Upper lobe of left lung (tissue), 4 donors: ENCODE results near the gene EGFLAM.

ENCODE experiments used
- EP300 ChIP-seq, 4 donors: sonication (generic); formaldehyde crosslinking; IDR thresholded peaks; one replicate each; pipeline ENCODE4 v1.5.1; 2017; ENCODE audit warnings: antibody characterized with exemption in 4 of 4, control low read depth in 2 of 4
- POLR2A ChIP-seq, 4 donors: fragments of 450-650 bp; IDR thresholded peaks; one replicate each; pipeline ENCODE4 v1.5.1; 2016 to 2017; ENCODE audit warnings: antibody characterized with exemption in 4 of 4, mild to moderate bottlenecking in 2 of 4
- POLR2AphosphoS5 ChIP-seq, 2 donors: sonication (generic); formaldehyde crosslinking; IDR thresholded peaks; one replicate each; pipeline ENCODE4 v1.5.1; 2017; ENCODE audit warnings: antibody characterized with exemption in 2 of 2
- TF ChIP-seq, protein P1 (sequence below), 6 experiments: fragments of 450-650 bp in 4 of 6; fragments of 200-600 bp in 2 of 6; sonication (generic) in 2 of 6; IDR thresholded peaks; one replicate each; pipeline ENCODE4 v1.5.1; 2016 to 2019; ENCODE audit warnings: antibody characterized with exemption in 6 of 6

DNA sequence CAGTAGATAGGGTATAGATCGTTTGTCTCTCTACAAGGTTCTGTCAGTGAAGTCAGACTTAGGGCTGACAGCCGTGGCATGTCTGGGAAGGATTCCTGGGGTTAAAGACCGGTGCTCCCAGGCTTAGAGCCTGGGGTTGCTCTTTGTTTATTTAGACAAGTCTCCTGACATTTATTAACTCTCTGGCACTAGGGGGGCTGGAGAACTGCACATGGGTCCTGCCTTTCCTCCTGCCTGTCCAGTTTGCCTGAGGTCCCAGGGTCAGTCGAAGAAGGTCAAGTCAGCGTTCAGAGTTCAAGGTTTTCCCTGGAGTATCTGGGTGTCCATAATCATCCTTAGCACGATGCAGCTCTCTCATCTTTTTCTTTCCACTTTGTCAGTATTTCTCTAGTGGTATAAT is 5.6 kb downstream of the EGFLAM start:
- TF ChIP-seq, protein P1, sequence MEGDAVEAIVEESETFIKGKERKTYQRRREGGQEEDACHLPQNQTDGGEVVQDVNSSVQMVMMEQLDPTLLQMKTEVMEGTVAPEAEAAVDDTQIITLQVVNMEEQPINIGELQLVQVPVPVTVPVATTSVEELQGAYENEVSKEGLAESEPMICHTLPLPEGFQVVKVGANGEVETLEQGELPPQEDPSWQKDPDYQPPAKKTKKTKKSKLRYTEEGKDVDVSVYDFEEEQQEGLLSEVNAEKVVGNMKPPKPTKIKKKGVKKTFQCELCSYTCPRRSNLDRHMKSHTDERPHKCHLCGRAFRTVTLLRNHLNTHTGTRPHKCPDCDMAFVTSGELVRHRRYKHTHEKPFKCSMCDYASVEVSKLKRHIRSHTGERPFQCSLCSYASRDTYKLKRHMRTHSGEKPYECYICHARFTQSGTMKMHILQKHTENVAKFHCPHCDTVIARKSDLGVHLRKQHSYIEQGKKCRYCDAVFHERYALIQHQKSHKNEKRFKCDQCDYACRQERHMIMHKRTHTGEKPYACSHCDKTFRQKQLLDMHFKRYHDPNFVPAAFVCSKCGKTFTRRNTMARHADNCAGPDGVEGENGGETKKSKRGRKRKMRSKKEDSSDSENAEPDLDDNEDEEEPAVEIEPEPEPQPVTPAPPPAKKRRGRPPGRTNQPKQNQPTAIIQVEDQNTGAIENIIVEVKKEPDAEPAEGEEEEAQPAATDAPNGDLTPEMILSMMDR (IDR thresholded peaks at IDR 0.05), result no peak
- TF ChIP-seq POLR2A (IDR thresholded peaks at IDR 0.05) (no peak), EP300 (IDR thresholded peaks at IDR 0.05) (no peak), POLR2AphosphoS5 (IDR thresholded peaks at IDR 0.05) (no peak)
